Left renal pelvis (tissue), 4 donors: ENCODE measurements around the gene RNASEH2A. TPM values are rescaled to one million over a fixed set of nuclear protein-coding genes. Genes with fewer than 3 reads are reported as not detected.
"Not testable (repeated sequence)": the region's sequence is repeated elsewhere in the genome, so short reads cannot be mapped to it uniquely, and the experiment has no call there.

Source experiments
- DNase-seq, 4 donors: peaks; one replicate each; pipeline ENCODE4 v3.0.0-alpha.2; 2013; ENCODE audit warnings: low read depth in 4 of 4, low spot score in 3 of 4
- polyA plus RNA-seq, 4 donors: library from polyadenylated mRNA; unstranded; fragments of 120-200 nt; gene quantifications; one replicate each; pipeline ENCODE4 v1.2.1, GENCODE V29; 2013; ENCODE audit not compliant: insufficient read length in 4 of 4

Gene RNASEH2A
- polyA plus RNA-seq, 4 donors: 25.6 to 38.5 (median 29.9) TPM

GRCh38 chr19:12825254-12826131 is 19.1 kb downstream of the RNASEH2A start:
- no peak for DNase-seq

GRCh38 chr19:12828494-12828893 is 22.1 kb downstream of the RNASEH2A start:
- no peak for DNase-seq

- no peak for DNase-seq
These were observed 27.0 kb downstream of the RNASEH2A start for GRCh38 chr19:12833418-12833737.

GRCh38 chr19:12833738-12834565 is 27.6 kb downstream of the RNASEH2A start:
- no peak for DNase-seq

GRCh38 chr19:12834566-12834943 is 28.2 kb downstream of the RNASEH2A start, which contains the start of gene RTBDN:
Gene RTBDN (minus strand): TSS chr19:12834579. CDS start chr19:12829979, 4,600 bp downstream.
- DNase-seq: no peak

- no peak for DNase-seq
These were observed 28.8 kb downstream of the RNASEH2A start for GRCh38 chr19:12834976-12835757.

GRCh38 chr19:12836529-12836863 is 30.1 kb downstream of the RNASEH2A start:
- DNase-seq: no peak

GRCh38 chr19:12837225-12837624 is 30.8 kb downstream of the RNASEH2A start:
- DNase-seq: no peak

- no peak for DNase-seq
These were observed 31.9 kb downstream of the RNASEH2A start, which contains the start of gene MAST1 for GRCh38 chr19:12838182-12838885. Gene MAST1 (plus strand): TSS chr19:12838515. CDS start chr19:12838573, 58 bp downstream.

GRCh38 chr19:12838886-12839756 is 32.7 kb downstream of the RNASEH2A start:
- no peak for DNase-seq

- peak in 1 of 4 donors; percentile 29 for DNase-seq
These were observed 34.0 kb downstream of the RNASEH2A start for GRCh38 chr19:12840091-12841079.

GRCh38 chr19:12841094-12841493 is 34.7 kb downstream of the RNASEH2A start:
- no peak for DNase-seq

- no peak for DNase-seq
These were observed 36.1 kb downstream of the RNASEH2A start for GRCh38 chr19:12842511-12842910.

GRCh38 chr19:12843328-12843727 is 36.9 kb downstream of the RNASEH2A start:
- no peak for DNase-seq

GRCh38 chr19:12843999-12844732 is 37.8 kb downstream of the RNASEH2A start:
- DNase-seq: no peak

- not testable (repeated sequence) for DNase-seq
These were observed 40.2 kb downstream of the RNASEH2A start for GRCh38 chr19:12846613-12847012.
